ENCODE results near the gene RAPGEF1.

GRCh38 chr9:131709771-131710431, 30.0 kb downstream of the RAPGEF1 start:
- TF ChIP-seq CTCF (conservative IDR thresholded peaks at IDR 0.05; ENCODE audit: low read depth, low read length) (no peak), EZH2 (IDR thresholded peaks at IDR 0.05; ENCODE audit: borderline replicate concordance, low read depth, low read length, poor library complexity, severe bottlenecking) (no peak)

All from A673 (cell line).